Mucosa of gallbladder (tissue), 1 donor: ENCODE data around the gene MAPKBP1. TPM values are rescaled to one million over a fixed set of nuclear protein-coding genes. Genes with fewer than 3 reads are reported as not detected.
"Not testable (repeated sequence)": the region's sequence is repeated elsewhere in the genome, so short reads cannot be mapped to it uniquely, and the experiment has no call there.

Experiments
- DNase-seq: peaks from one replicate; pipeline ENCODE4 v3.0.0-alpha.2; 2020; ENCODE audit warnings: low spot score
- total RNA-seq: library from RNA; stranded (reverse); gene quantifications from one replicate; pipeline ENCODE4 v1.2.1, GENCODE V29; 2021
- donor health status: DM: no; HTN: no; CAD: no.

Gene MAPKBP1
- total RNA-seq, 1 donor from 2014 or later, result 27.0 TPM

DNA sequence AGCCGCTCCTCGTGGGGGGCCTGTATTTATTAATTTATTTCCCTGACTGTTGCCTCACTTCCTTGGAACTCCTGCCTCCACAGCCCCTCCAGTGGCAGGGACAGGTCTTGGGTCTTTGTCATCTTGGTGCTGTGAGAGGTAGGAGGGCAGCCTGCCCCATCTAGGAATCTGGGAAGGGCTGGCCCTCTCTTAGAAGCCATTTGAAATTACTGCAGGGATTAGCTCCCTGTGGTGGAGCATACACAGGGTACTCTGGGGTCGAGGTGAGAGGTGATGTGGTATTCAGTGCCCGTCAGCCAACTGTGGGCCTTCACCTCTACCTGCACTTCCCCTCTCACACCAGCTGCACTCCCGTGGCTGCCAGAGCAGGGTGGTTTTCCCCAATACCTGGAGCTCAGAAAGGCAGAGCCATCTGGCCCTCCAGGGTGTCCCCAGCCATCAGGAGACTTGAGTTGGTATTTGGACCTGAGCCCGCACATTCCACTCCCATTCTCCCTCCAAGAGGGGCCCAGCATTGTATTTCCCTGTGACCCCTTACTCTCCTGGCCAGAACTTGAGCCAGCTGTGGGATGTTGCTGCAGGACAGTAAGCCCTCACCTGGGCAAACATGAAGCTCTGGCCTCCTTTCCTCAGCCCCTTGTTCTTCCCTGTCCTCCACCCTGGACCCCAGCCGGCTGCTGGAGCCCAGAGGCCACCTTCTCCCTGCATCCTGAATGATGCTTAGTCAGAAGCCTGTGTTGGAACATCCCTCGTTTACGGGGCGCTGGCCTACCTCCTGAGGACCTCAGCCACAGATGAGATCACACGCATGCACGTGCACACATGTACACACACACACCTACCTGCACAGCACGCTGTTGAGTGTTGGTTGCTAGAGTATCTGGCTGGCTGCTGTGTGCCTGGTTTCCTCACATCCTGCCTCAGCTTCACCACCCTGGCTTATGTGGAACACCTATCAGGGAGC is 51.6 kb downstream of the MAPKBP1 start:
- DNase-seq, result no peak

DNA sequence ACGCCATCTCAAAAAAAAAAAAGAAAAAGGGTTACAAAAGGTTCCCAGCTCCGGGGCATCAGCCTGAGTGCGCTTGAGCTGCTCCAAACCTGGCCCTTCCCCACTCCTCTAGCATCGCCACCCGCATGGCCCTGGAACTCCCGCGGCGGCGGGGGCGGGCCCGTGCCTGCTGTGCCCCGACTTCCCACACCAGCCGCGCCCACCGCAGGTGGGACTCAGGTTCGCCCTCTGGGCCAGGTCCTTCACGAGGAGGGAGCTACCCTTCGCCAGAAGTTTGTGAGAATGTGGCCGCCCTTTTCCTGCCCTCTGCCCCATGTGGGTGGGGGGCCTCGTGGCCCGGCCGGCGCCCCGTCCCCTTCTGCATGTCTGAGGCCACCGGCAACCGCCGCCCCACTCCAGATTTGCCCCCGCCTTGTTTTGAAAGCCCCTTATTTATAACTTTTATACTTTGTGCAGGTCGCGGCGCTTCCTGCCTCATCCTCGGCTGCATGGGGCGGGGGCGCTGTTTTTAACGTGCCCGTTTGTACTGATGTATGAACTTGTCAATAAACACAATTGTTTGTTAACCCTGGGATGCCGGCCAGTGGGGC is 53.1 kb downstream of the MAPKBP1 start:
- no peak for DNase-seq

DNA sequence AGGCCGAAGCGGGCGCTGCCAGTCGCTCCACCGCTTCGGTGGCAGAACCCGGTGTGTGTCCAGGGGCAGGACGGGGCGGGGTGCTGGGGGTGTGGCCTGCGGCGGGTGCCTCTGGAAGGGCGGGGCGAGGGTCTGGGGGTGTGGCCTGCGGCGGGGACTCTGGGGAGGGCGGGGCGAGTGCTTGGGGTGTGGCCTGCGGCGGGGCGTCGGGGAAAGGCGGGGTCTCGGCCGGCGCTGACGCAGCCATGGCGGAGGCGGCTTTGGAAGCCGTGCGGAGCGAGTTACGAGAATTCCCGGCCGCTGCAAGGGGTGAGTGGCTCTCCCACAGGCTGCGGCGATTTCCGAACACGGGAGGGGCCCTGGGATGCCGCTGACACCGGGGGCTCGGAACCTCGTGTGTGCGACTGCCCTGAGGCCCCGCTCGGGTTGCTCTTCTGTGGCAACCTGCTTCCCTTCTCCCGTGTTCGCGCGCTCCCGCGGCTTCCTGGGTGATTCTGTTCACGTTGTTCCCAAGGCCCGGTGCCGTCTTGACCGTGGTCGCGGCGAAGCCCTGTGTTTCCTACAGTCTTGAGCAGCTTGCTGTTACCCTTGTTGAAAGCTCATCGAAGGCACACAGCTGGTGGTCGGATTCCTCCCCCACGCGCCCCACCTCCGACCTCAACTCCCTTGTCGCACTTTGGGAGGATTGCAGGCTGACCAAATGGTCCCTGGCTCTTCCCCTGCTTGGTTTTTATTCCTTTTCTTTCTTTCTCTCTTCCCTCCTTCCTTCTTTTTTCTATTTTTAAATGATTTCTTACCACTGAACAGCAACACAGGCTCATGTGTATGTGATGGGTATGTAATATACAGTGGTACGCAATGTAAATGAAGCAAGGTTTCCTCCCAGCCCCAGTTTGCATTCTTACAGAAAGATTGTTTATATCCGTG is 53.9 kb downstream of the MAPKBP1 start, which contains the start of gene JMJD7:
JMJD7 (plus strand) TSS at position 213 of the 927 bp plus-strand sequence; CDS start at position 246, 33 bp downstream.
- peak; percentile 94 for DNase-seq

DNA sequence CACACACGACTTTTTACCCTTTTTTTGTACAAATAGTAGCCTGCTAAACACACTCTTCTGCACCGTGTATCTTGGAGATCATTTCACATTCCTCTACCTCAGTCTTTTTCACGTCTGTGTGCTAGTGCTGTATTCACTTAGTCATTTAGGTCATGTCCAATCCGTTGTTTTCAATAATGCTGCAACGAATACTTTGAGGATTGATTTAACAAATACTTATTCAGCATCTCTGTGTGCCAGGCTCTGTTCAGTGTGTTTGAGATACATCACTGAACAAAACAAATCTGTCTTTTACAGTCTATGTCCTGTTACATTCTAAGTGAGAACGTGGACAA is 54.5 kb downstream of the MAPKBP1 start:
- no peak for DNase-seq

DNA sequence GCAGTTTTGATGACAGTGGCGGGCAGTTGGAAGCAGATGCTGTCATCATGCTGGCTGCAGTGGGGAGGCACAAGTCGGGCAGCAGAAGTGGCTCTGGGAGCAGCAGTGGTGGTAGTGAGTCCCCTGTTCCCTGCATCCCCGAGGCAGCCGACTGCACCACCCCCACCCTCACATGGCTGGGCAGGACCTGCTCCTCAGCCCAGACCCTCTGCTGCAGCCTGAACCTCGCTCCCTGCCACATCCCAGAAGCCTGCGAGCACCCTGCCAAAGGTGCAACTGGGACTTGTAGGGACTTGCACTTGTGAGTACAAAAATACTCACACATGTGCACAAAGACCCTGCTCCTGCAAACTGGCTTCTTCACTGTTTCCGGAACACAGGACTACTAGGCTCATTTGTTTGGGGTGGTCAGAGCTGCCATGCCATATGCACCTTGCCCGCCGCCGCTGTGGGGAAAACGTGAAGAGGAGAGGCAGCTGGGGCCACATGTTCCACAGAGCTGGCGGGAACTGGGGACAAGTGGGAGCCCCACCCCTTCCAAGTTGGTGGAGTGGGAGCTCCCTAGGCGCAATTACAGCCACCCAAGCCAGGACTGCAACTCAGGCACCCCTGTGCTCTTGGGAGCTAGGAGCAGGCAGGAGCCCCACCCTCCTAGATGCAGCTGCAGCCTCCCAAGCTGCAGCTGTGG is 55.8 kb downstream of the MAPKBP1 start:
- DNase-seq, result no peak

DNA sequence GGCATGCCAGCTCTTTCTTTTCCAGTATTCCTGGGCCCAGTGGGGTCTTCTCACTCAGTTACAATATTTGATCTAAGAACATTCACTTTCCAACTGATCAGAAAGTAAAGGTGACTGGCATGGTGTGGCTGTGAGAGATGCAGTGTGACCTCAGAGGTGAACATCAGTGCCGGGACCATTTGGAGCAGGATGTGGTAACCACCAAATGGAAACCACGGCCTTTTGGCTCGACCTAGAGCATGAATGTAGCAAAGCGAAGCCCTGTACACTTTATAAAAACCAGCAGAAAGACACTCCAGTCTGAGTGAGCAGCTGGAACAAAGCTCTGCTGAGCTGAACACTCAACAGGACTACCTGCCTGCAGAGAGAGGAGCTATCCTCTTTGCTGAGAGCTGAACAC is 57.0 kb downstream of the MAPKBP1 start:
- not testable (repeated sequence) for DNase-seq

DNA sequence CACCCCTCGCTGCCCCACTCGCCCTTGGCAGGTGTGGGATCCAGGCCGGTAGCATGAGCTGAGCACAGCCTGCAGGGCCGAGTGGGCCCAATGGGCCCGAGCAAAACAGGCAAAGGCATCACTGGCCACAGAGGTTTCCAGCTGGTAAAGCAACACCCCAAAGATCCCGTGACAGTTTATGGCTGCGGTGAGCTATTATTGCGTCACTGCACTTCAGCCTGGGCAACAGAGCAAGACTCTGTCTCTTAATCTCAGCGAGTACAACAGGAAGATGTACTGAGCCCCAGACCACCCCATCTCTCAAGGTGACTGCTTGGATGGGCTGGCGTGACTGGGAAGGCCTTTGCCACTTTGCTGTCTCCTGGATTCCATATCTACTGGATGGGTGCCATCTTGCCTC is 57.9 kb downstream of the MAPKBP1 start:
- DNase-seq, result no peak

DNA sequence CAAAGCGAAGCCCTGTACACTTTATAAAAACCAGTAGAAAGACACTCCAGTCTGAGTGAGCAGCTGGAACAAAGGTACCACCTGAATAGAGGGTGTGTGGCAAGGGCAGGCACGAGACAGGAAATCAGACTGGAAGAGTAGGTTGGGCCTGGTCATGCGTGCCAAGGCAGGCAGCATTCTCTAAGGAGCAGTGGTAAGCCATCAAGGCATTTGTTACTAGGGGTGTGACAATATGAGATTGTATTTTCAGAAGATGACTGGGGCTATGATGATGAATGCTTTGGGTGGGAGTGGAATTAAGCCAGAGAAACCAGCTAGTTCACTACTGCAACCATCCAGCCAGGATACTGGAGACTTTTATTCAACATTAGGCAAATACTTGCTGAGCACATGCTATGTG is 58.6 kb downstream of the MAPKBP1 start:
- peak; percentile 24 for DNase-seq

DNA sequence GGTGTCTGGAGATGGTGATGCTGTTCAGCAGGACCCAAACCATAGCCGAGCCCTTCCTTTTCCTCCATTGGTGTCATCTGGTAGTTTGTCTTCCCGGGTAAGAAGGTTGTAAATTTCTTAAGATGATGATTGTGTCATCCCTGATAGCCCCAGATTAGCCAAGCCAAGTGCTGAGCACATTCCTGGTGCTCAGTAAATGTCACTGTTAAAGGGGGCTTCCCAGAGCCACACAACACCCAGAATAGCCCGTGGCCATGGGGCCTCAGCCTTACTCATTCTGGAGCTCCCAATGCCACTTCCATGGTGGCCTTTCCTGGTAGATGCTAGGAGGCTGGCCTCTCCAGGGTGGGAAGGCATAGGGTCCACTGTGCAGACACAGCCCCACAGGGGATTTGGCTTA is 59.8 kb downstream of the MAPKBP1 start:
- no peak for DNase-seq

DNA sequence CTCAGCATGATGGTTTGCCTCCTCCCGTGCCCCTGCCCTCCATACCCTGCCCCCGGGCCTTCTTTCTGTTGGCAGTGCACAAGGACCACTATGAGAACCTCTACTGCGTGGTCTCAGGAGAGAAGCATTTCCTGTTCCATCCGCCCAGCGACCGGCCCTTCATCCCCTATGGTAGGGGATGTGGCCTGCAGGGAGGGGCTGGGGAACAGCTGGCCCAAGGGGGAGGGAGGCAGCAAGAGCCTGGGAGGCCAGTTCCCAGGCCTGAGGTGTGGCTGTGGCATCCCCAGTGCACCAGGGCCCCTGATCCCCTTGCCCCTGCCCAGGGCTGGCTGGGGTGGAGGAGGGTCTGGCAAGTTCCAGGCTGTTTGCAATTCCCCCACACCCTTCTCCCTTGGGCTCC is 61.8 kb downstream of the MAPKBP1 start:
- DNase-seq, result no peak

DNA sequence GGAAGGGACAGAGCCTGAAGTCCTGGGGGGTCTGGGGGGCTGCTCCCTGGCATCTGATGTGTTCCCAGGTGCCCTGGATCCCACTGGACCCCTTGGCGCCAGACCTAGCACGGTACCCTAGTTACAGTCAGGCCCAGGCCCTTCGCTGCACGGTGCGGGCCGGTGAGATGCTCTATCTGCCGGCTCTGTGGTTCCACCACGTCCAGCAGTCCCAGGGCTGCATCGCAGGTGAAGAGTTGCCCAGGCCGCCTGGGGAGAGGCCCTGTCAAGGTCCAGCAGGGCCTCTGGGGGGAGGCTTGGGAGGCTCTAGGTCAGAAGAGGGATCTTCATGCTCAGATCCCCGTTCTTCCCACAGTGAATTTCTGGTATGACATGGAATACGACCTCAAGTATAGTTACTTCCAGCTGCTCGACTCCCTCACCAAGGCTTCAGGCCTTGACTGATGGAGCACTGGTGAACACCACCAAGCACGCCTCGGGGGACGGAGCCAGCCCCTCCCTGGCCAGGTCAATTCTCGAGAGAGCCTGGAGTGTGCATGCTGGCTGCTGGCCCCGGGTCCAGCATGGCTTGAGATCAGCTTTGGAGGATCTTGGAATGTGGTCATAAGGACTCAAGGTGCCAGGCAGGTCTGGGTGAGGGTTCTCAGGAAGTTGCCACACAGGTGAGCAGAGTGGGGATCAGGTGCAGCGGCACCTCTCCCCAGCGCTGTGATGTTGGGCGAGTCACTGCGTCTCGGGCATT is 62.6 kb downstream of the MAPKBP1 start:
- DNase-seq, result no peak

DNA sequence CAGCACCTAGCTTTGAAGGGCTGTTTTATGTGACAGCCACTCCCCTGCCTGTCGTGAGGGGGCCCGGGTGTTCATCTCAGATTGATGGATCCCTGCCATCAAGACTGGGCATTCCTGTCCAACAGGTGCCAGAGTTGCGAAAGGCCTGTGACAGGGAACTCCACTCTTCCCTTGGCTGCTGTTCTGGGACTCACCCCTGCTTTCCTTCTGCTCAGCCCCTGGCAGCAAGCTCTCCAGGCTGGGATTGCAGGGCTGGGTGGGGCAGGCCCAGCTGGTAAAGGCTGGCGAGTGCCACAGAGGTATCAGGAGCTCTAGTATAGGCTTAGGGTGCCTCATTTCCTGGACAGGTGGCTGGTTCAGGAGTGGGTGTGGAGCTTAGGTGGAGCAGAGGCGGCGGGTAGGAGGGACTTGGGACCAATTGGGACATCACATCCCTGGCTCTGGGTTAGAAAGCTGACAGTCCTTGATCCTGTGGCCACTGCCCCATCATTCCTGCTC is 64.2 kb downstream of the MAPKBP1 start, which contains the start of gene PLA2G4B:
PLA2G4B (plus strand) TSS at position 448 of the 498 bp plus-strand sequence. CDS start 67 bp downstream, outside the sequence.
- DNase-seq, result peak; percentile 85

DNA sequence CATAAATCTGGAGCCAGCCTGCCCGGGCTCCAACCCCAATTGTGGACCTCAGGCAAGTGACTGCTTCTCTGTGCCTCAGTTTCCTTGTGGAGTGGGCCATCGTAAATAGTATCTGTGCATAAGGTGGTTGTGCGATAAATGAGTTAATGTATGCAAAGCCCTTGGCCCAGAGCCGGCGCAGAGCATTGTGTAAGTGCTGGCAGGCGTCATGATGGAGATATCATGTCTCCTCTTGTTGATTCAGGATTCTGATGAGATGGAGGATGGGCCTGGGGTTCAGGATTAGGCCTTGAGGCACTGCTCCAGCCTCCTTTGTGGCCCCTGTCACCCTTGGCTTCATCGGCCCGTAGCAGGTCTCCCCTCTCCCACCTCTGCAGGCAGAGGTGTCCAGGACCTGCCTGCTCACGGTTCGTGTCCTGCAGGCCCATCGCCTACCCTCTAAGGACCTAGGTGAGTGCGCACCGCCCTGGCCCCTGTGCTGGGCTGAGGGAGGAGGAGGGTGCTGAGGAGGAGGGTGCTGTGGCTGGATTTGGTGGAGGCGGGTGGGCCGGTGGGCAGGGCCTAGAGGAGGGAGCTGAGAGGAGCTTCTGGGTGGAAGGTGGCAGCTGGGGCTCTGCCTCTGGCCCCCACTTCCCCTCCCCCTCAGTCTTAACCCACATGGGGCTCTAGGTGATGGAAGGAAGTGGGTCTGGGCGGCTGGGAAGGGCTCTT is 65.7 kb downstream of the MAPKBP1 start:
- no peak for DNase-seq

DNA sequence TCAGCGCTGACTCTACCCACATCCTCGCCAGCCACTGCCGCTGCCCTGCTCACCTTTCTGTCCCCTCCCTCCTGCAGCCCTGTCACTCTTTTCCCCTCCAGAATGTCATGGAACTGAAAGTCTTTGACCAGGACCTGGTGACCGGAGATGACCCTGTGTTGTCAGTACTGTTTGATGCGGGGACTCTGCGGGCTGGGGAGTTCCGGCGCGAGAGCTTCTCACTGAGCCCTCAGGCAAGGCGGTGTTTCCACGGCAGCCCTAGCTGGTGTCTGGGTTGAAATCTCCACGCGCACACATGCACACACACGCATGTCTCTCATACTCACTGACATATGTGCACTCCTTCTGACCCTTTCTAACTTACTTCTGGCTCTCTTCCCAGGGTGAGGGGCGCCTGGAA is 66.4 kb downstream of the MAPKBP1 start:
- DNase-seq, result no peak

DNA sequence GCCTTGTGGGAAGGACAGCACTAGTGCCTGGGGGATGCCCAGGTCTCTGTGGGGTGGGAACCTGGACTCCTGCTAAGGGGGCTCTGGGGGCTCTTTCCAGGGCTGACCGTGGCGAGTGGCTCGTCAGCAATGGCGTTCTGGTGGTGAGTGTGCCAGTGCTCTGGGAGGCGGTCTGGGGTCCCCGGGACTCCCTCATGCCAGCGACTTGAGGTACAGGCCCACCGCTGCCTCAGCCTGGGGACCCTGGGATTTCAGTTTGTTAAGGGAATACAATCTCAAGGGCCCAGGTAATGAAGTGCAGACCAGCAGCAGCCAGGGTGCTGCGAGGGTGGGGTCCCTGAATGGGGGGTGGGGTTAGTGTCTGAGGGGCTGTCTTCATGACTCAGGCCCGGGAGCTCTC is 66.8 kb downstream of the MAPKBP1 start:
- no peak for DNase-seq

DNA sequence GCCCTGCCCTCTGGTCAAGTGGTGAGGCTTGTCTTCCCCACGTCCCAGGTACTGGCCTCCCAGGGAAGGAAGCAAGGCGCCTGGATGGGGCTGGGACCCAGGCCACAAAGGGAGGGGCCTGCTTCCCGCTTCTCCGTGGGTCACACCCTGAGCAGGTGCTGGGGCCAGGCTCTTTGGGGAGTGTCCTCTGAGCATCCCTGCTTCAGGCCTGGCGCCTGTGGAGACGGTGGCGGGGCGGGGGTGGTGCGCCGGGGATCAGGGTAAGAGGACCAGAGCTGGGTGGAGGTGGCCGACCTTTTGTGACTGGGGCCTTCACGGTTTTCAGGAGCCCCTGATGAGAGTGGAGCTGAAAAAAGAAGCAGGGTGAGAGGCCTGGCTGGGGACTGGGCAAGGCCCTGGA is 67.9 kb downstream of the MAPKBP1 start:
- DNase-seq, result no peak

DNA sequence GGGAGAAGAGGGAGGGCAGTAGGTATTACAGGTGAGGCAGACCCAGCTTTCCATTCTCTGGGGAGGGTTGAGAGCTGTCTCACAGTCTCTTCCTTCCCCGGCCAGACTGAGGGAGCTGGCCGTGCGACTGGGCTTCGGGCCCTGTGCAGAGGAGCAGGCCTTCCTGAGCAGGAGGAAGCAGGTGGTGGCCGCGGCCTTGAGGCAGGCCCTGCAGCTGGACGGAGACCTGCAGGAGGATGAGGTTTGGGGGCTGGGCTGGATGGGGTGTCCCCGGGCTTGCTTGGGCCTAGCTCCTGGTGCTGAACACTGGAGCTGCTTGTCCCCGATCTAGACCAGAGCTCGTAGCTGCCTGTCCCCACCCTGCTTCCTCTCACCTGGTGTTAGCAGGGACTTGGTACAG is 69.3 kb downstream of the MAPKBP1 start:
- DNase-seq, result no peak

DNA sequence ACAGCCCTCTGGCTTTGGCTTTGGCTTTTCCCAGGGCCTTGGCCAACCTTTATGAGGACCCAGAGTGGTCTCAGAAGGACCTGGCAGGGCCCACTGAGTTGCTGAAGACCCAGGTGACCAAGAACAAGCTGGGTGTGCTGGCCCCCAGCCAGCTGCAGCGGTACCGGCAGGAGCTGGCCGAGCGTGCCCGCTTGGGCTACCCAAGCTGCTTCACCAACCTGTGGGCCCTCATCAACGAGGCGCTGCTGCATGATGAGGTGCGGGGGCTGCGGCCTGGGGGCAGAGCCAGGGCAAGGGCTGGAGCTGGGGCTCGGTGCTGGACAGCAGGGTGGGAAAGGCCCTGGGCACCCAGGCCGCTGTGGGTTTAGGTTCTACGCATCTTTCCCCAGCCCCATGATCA is 70.5 kb downstream of the MAPKBP1 start:
- DNase-seq, result no peak

DNA sequence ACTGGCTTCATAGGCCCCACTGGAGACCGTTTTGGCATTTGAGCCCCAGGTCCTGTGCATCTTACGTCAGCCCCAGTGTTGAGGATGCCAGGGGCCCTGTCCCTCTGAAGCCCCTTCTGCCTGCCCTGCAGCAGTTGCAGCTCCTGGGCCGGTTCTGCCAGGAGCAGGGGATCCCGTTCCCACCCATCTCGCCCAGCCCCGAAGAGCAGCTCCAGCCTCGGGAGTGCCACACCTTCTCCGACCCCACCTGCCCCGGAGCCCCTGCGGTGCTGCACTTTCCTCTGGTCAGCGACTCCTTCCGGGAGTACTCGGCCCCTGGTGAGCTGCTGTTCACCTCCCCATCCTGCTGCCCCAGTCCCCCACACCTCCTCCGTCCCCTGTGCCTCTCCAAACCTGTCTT is 72.9 kb downstream of the MAPKBP1 start:
- DNase-seq, result no peak

DNA sequence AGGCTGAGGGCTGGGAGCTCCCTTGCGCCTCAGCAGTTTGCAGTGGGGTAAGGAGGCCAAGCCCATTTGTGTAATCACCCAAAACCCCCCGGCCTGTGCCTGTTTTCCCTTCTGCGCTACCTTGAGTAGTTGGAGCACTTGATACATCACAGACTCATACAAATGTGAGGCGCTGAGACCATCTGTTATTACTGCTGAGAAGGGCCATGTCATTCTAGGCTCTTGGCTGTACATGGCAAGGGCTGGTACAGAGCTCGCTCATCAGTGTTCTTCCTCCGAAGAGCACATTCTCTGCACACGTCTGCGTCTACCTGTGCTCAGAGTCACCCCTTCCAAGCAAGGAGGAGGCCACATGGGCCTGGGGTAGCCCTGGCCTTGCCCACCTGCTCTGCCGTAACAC is 73.7 kb downstream of the MAPKBP1 start:
- DNase-seq, result no peak
